HL-60 (cell line): Measurements from ENCODE around the gene SNX30.

Source experiments
- POLR2AphosphoS5 ChIP-seq: IDR thresholded peaks from 2 replicates; pipeline ENCODE4 v1.6.1; 2012; ENCODE audit warnings: low read depth
- REST ChIP-seq: IDR thresholded peaks from 2 replicates; pipeline ENCODE4 v1.6.1; 2012; ENCODE audit warnings: low read depth; ENCODE audit not compliant: insufficient replicate concordance
- TF ChIP-seq, protein P1 (sequence below): IDR thresholded peaks from one replicate; pipeline ENCODE4 v1.5.1; 2011; ENCODE audit warnings: low read length, control low read depth, inconsistent platforms; ENCODE audit not compliant: insufficient read depth

DNA sequence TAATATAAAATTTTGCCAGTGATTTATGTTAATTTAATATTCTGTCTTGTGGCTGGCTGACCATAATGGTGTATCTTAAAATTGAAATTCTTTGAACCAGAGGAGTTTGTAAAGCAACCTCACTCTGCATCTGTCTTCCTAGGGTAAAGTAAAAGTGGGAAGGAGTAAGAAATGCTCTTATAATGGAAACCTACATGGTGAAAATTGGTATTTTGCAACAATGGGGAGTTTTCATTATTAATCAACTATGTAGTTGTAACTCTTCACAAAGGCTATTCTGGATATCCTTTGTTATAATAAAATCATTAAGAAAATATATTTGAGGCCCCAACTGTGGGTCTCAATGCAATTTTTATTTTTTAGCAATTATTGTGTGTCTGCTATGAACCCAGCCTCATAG lies 44.2 kb downstream of the SNX30 start:
- TF ChIP-seq, protein P1, sequence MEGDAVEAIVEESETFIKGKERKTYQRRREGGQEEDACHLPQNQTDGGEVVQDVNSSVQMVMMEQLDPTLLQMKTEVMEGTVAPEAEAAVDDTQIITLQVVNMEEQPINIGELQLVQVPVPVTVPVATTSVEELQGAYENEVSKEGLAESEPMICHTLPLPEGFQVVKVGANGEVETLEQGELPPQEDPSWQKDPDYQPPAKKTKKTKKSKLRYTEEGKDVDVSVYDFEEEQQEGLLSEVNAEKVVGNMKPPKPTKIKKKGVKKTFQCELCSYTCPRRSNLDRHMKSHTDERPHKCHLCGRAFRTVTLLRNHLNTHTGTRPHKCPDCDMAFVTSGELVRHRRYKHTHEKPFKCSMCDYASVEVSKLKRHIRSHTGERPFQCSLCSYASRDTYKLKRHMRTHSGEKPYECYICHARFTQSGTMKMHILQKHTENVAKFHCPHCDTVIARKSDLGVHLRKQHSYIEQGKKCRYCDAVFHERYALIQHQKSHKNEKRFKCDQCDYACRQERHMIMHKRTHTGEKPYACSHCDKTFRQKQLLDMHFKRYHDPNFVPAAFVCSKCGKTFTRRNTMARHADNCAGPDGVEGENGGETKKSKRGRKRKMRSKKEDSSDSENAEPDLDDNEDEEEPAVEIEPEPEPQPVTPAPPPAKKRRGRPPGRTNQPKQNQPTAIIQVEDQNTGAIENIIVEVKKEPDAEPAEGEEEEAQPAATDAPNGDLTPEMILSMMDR: no peak
- TF ChIP-seq POLR2AphosphoS5: no peak
- no peak for TF ChIP-seq REST
